WTC11 (cell line): ENCODE results near the gene PTEN. TPM values are rescaled to one million over a fixed set of nuclear protein-coding genes. Genes with fewer than 3 reads are reported as not detected.

ENCODE experiments used
- ATAC-seq: fragments of 200-7000 bp; cut with Tn5 transposase; 2 replicates; pipeline ENCODE4 v1.10.0; 2021; ENCODE audit warnings: mild to moderate bottlenecking, moderate library complexity
- CTCF ChIA-PET: fragments of 300-600 bp; sonication (Branson Sonifier 250); formaldehyde crosslinking; loops from one replicate; lab custom pipeline; 2021; ENCODE audit warnings: antibody characterized with exemption; lab: Charles Lee
- POLR2A ChIA-PET: fragments of 350-600 bp; sonication (Branson Sonifier 250); formaldehyde crosslinking; loops from one replicate; lab custom pipeline; 2021; ENCODE audit warnings: antibody characterized with exemption; lab: Charles Lee
- DNase-seq: peaks from one replicate; pipeline ENCODE4 v3.0.0; 2021; ENCODE audit warnings: low spot score
- H3K27ac Mint-ChIP-seq: 2 replicates; pipeline ENCODE4 v1.8.0; 2021; ENCODE audit warnings: mixed read lengths
- H3K27me3 Mint-ChIP-seq: 2 replicates; pipeline ENCODE4 v1.8.0; 2021; ENCODE audit warnings: low read depth, mild to moderate bottlenecking, moderate library complexity, mixed read lengths
- H3K36me3 Mint-ChIP-seq: 2 replicates; pipeline ENCODE4 v1.8.0; 2021; ENCODE audit warnings: mixed read lengths
- H3K4me1 Mint-ChIP-seq: 2 replicates; pipeline ENCODE4 v1.8.0; 2022; ENCODE audit warnings: mixed read lengths
- H3K4me3 Mint-ChIP-seq: 2 replicates; pipeline ENCODE4 v1.8.0; 2021; ENCODE audit warnings: mild to moderate bottlenecking, moderate library complexity, mixed read lengths
- H3K9me3 Mint-ChIP-seq: 2 replicates; pipeline ENCODE4 v1.8.0; 2021; ENCODE audit warnings: mixed read lengths
- ATF1 ChIP-seq: sonication (generic); formaldehyde crosslinking; IDR thresholded peaks from 2 replicates; pipeline ENCODE4 v1.8.1; 2023; ENCODE audit warnings: mild to moderate bottlenecking, moderate library complexity, missing genetic modification reagents
- CREM ChIP-seq: sonication (generic); formaldehyde crosslinking; IDR thresholded peaks from 2 replicates; pipeline ENCODE4 v1.8.1; 2022; ENCODE audit warnings: mild to moderate bottlenecking, missing genetic modification reagents, moderate library complexity
- ETV6 ChIP-seq: sonication (generic); formaldehyde crosslinking; IDR thresholded peaks from 2 replicates; pipeline ENCODE4 v1.8.1; 2022; ENCODE audit warnings: mild to moderate bottlenecking, missing genetic modification reagents
- GTF2I ChIP-seq: fragments of 250-450 bp; sonication (Bioruptor Pico); conservative IDR thresholded peaks from 2 replicates; pipeline ENCODE4 v1.4.0; 2021; ENCODE audit warnings: mild to moderate bottlenecking
- IRF2 ChIP-seq: sonication (generic); formaldehyde crosslinking; IDR thresholded peaks from 2 replicates; pipeline ENCODE4 v1.8.0; 2022; ENCODE audit warnings: low read depth, missing genetic modification reagents, borderline replicate concordance
- JAZF1 ChIP-seq: fragments of 250-450 bp; sonication (Bioruptor Pico); IDR thresholded peaks from 2 replicates; pipeline ENCODE4 v1.9.0; 2021; ENCODE audit warnings: moderate library complexity, mild to moderate bottlenecking, inconsistent platforms
- MYBL2 ChIP-seq: sonication (generic); formaldehyde crosslinking; IDR thresholded peaks from 2 replicates; pipeline ENCODE4 v1.8.1; 2023; ENCODE audit warnings: mild to moderate bottlenecking, moderate library complexity, missing genetic modification reagents
- SMAD3 ChIP-seq: sonication (generic); formaldehyde crosslinking; IDR thresholded peaks from 2 replicates; pipeline ENCODE4 v1.8.0; 2022; ENCODE audit warnings: missing genetic modification reagents, mild to moderate bottlenecking, borderline replicate concordance
- SMAD4 ChIP-seq: sonication (generic); formaldehyde crosslinking; IDR thresholded peaks from 2 replicates; pipeline ENCODE4 v1.8.0; 2022; ENCODE audit warnings: mild to moderate bottlenecking, missing genetic modification reagents
- SOX15 ChIP-seq: fragments of 250-450 bp; sonication (Bioruptor Pico); IDR thresholded peaks from 2 replicates; pipeline ENCODE4 v1.9.0; 2021; ENCODE audit warnings: mild to moderate bottlenecking
- TEAD4 ChIP-seq: sonication (generic); formaldehyde crosslinking; IDR thresholded peaks from 2 replicates; pipeline ENCODE4 v1.8.0; 2022; ENCODE audit warnings: mild to moderate bottlenecking, missing genetic modification reagents
- ZNF138 ChIP-seq: sonication (generic); formaldehyde crosslinking; conservative IDR thresholded peaks from 2 replicates; pipeline ENCODE4 v1.8.1; 2022; ENCODE audit warnings: mild to moderate bottlenecking, moderate library complexity, missing genetic modification reagents
- ZNF219 ChIP-seq: sonication (generic); formaldehyde crosslinking; IDR thresholded peaks from 2 replicates; pipeline ENCODE4 v1.8.0; 2023; ENCODE audit warnings: missing genetic modification reagents, mild to moderate bottlenecking, borderline replicate concordance
- ZNF317 ChIP-seq: sonication (generic); formaldehyde crosslinking; IDR thresholded peaks from 2 replicates; pipeline ENCODE4 v1.8.1; 2023; ENCODE audit warnings: low read depth, mild to moderate bottlenecking, moderate library complexity, missing genetic modification reagents, borderline replicate concordance
- ZNF423 ChIP-seq: fragments of 250-450 bp; sonication (Bioruptor Pico); IDR thresholded peaks from 2 replicates; pipeline ENCODE4 v2.1.2; 2022; ENCODE audit warnings: mild to moderate bottlenecking, moderate library complexity
- total RNA-seq: library from RNA; stranded (reverse); gene quantifications from 3 replicates; pipeline ENCODE4 v1.2.3, GENCODE V29; 2021
- TF ChIP-seq, protein P1 (sequence below): sonication (generic); formaldehyde crosslinking; IDR thresholded peaks from 2 replicates; pipeline ENCODE4 v1.8.0; 2022; ENCODE audit warnings: mild to moderate bottlenecking, missing genetic modification reagents
- TF ChIP-seq, protein P2 (sequence below): fragments of 250-450 bp; sonication (Bioruptor Pico); IDR thresholded peaks from 2 replicates; pipeline ENCODE4 v1.9.0; 2021; ENCODE audit warnings: mild to moderate bottlenecking
- TF ChIP-seq, protein P3 (sequence below): sonication (generic); formaldehyde crosslinking; IDR thresholded peaks from 2 replicates; pipeline ENCODE4 v1.8.0; 2022; ENCODE audit warnings: mild to moderate bottlenecking, missing genetic modification reagents
- TF ChIP-seq, protein P4 (sequence below): fragments of 250-450 bp; sonication (Bioruptor Pico); conservative IDR thresholded peaks from 2 replicates; pipeline ENCODE4 v1.9.0; 2021; ENCODE audit warnings: mild to moderate bottlenecking
- TF ChIP-seq, protein P5 (sequence below): fragments of 250-450 bp; sonication (Bioruptor Pico); IDR thresholded peaks from 2 replicates; pipeline ENCODE4 v1.9.0; 2021; ENCODE audit warnings: moderate library complexity, mild to moderate bottlenecking, inconsistent platforms, borderline replicate concordance
- TF ChIP-seq, protein P6 (sequence below): fragments of 250-450 bp; sonication (Bioruptor Pico); IDR thresholded peaks from 2 replicates; pipeline ENCODE4 v2.1.2; 2022; ENCODE audit warnings: mild to moderate bottlenecking, moderate library complexity

Gene PTEN
- total RNA-seq, 1 experiment from 2014 or later = 54.2 TPM

DNA sequence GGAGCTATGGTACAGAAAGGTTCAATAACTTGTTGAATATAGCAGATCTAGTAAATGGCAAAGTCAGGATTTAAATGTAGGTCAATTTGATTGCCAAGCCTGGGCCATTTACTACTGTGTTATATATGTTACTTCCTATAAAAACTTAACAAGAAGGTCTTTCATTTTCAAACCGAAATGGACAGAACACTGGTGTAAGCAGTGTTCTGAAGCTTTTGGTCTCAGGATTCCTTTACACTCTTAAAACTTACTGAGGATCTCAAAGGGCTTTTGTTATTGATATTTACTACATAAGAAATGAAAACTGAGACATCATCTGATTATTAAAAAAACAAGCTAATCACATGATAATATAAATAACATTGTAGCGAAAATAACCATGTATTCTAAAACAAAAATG lies 114.7 kb downstream of the PTEN start:
- TF ChIP-seq SOX15 (CRISPR knock-in tag) = no peak
- no peak for TF ChIP-seq ATF1 (CRISPR knock-in tag)
- TF ChIP-seq SMAD3 (CRISPR knock-in tag) = no peak
- no peak for TF ChIP-seq GTF2I
- TF ChIP-seq JAZF1 (CRISPR knock-in tag) = no peak
- no peak for TF ChIP-seq ZNF138 (CRISPR knock-in tag)
- no peak for TF ChIP-seq TEAD4 (CRISPR knock-in tag)
- no peak for TF ChIP-seq ETV6 (CRISPR knock-in tag)
- TF ChIP-seq IRF2 (CRISPR knock-in tag) = no peak
- TF ChIP-seq, protein P1, sequence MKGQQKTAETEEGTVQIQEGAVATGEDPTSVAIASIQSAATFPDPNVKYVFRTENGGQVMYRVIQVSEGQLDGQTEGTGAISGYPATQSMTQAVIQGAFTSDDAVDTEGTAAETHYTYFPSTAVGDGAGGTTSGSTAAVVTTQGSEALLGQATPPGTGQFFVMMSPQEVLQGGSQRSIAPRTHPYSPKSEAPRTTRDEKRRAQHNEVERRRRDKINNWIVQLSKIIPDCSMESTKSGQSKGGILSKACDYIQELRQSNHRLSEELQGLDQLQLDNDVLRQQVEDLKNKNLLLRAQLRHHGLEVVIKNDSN (CRISPR knock-in tag) = no peak
- TF ChIP-seq, protein P2, sequence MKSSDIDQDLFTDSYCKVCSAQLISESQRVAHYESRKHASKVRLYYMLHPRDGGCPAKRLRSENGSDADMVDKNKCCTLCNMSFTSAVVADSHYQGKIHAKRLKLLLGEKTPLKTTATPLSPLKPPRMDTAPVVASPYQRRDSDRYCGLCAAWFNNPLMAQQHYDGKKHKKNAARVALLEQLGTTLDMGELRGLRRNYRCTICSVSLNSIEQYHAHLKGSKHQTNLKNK (CRISPR knock-in tag) = no peak
- no peak for TF ChIP-seq ZNF317 (CRISPR knock-in tag)
- TF ChIP-seq SMAD4 (CRISPR knock-in tag) = no peak
- TF ChIP-seq, protein P3, sequence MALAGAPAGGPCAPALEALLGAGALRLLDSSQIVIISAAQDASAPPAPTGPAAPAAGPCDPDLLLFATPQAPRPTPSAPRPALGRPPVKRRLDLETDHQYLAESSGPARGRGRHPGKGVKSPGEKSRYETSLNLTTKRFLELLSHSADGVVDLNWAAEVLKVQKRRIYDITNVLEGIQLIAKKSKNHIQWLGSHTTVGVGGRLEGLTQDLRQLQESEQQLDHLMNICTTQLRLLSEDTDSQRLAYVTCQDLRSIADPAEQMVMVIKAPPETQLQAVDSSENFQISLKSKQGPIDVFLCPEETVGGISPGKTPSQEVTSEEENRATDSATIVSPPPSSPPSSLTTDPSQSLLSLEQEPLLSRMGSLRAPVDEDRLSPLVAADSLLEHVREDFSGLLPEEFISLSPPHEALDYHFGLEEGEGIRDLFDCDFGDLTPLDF (CRISPR knock-in tag) = no peak
- TF ChIP-seq ZNF219 (CRISPR knock-in tag) = no peak
- no peak for TF ChIP-seq CREM (CRISPR knock-in tag)
- TF ChIP-seq, protein P4, sequence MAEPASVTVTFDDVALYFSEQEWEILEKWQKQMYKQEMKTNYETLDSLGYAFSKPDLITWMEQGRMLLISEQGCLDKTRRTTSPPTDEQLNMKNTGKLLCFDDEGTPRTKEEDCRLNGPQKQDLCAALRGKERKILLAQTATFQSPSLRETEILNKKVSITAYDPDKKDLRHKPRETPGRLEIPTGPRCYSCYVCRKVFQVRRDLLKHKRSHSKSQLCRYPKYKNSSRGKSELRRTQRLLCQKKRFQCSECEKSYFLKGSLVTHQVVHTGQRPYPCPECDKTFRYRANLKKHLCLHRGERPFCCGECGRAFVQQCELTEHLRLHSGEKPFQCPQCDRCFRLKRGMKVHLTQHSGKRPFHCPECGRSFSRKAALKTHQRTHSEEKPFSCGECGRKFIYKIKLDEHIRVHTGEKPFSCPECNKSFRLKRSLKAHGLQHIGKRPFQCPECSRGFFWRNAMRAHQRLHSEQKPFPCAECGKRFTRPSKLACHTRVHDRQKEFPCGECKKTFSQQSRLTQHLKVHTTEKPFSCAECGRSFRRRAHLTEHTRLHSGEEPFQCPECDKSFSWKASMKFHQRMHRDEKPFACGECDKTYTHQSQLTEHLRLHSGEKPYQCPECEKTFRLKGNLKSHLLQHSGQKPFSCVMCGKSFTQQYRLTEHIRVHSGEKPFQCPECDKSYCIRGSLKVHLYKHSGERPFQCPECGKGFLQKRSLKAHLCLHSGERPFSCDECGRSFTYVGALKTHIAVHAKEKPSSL (CRISPR knock-in tag) = no peak
- TF ChIP-seq, all 79 proteins: peak for 0
- no peaks in the 10 kb centered on the region for H3K36me3 Mint-ChIP-seq
- H3K9me3 Mint-ChIP-seq = no peaks in the 10 kb centered on the region
- no peaks in the 10 kb centered on the region for H3K27me3 Mint-ChIP-seq
- DNase-seq (no peak), ATAC-seq (no peak)
- POLR2A ChIA-PET = interaction anchor here (1.0 kb wide), 1 partner anchor 116 kb away, joined by 3 read pairs; no protein-coding TSS in a partner anchor
- no peak overlapping the region for H3K4me3 Mint-ChIP-seq
- CTCF ChIA-PET = no interaction called here
- peaks cover 62% of the 10 kb centered on the region for H3K4me1 Mint-ChIP-seq
- no peak overlapping the region for H3K27ac Mint-ChIP-seq

DNA sequence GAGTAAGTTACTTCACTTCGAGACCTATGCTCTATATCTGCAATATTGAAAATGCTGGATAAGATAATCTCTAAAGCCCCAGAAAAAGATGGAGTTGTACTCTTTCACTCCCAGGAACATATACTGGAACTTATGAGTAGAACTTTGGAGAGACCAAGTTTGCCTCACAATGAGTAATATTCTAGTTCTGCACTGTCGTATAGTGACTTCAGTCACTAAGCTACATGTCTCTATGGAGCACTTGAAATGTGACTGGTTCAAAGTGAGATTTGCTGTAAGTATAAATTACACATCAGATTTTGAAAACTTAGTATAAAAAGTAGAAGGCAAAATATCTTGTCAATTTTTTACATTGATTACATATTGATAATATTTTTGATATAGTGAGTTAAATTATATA lies 116.4 kb downstream of the PTEN start:
- DNase-seq = no peak
- Mint-ChIP-seq H3K4me3 (no peak overlapping the region), H3K27me3 (no peaks in the 10 kb centered on the region), H3K9me3 (no peaks in the 10 kb centered on the region), H3K27ac (no peak overlapping the region), H3K4me1 (peaks cover 46% of the 10 kb centered on the region), H3K36me3 (no peaks in the 10 kb centered on the region)
- ChIA-PET POLR2A (no interaction called here), CTCF (no interaction called here)
- no peak for ATAC-seq
- TF ChIP-seq, protein P5, sequence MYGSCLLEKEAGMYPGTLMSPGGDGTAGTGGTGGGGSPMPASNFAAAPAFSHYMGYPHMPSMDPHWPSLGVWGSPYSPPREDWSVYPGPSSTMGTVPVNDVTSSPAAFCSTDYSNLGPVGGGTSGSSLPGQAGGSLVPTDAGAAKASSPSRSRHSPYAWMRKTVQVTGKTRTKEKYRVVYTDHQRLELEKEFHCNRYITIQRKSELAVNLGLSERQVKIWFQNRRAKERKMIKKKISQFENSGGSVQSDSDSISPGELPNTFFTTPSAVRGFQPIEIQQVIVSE (CRISPR knock-in tag) = no peak
- TF ChIP-seq, protein P6, sequence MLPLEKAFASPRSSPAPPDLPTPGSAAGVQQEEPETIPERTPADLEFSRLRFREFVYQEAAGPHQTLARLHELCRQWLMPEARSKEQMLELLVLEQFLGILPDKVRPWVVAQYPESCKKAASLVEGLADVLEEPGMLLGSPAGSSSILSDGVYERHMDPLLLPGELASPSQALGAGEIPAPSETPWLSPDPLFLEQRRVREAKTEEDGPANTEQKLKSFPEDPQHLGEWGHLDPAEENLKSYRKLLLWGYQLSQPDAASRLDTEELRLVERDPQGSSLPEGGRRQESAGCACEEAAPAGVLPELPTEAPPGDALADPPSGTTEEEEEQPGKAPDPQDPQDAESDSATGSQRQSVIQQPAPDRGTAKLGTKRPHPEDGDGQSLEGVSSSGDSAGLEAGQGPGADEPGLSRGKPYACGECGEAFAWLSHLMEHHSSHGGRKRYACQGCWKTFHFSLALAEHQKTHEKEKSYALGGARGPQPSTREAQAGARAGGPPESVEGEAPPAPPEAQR (CRISPR knock-in tag) = no peak
- TF ChIP-seq MYBL2 (no peak), ZNF423 (CRISPR knock-in tag) (no peak)
